Measurements from ENCODE around the gene MEGF11.

DNA sequence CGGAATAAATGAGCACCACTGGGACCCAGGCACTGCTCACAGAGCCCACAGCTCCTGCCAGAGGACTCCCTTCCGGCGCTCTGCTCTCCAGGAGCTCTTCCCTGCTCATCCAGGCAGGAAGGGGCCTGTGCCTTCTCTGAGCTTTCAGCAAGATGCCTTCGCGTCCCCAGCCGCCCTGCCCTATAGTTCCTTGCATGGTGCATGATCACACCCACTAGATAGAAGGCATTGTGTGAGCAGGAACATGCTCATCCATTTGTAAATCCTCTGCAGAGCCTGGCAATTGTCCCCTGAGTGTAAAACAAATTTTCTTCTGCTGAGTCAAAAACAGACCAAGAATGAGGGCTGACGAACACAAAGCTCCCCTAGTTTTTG, 181.6 kb downstream of the MEGF11 start:
- TF ChIP-seq, protein P1, sequence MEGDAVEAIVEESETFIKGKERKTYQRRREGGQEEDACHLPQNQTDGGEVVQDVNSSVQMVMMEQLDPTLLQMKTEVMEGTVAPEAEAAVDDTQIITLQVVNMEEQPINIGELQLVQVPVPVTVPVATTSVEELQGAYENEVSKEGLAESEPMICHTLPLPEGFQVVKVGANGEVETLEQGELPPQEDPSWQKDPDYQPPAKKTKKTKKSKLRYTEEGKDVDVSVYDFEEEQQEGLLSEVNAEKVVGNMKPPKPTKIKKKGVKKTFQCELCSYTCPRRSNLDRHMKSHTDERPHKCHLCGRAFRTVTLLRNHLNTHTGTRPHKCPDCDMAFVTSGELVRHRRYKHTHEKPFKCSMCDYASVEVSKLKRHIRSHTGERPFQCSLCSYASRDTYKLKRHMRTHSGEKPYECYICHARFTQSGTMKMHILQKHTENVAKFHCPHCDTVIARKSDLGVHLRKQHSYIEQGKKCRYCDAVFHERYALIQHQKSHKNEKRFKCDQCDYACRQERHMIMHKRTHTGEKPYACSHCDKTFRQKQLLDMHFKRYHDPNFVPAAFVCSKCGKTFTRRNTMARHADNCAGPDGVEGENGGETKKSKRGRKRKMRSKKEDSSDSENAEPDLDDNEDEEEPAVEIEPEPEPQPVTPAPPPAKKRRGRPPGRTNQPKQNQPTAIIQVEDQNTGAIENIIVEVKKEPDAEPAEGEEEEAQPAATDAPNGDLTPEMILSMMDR (conservative IDR thresholded peaks at IDR 0.05; ENCODE audit: low read depth, low read length), result no peak
- TF ChIP-seq EZH2 (IDR thresholded peaks at IDR 0.05; ENCODE audit: low read length, unreplicated experiment), result no peak
- no peak for TF ChIP-seq EZH2phosphoT487 (IDR thresholded peaks at IDR 0.05; ENCODE audit: borderline replicate concordance, low read length)
